ENCODE data around the gene SLC5A8.

- TF ChIP-seq CTCF (IDR thresholded peaks at IDR 0.05 in 8 of 11, conservative IDR thresholded peaks at IDR 0.05 in 3 of 11) = no peak
- no peak for TF ChIP-seq POLR2AphosphoS5 (IDR thresholded peaks at IDR 0.05)
- no peak for TF ChIP-seq POLR2A (IDR thresholded peaks at IDR 0.05)
Observed at GRCh38 chr12:101216810-101217209, 6.8 kb upstream of the SLC5A8 start.
